GM21447 (cell line): ENCODE measurements around the gene SLF2.
"Not testable (repeated sequence)": the region's sequence is repeated elsewhere in the genome, so short reads cannot be mapped to it uniquely, and the experiment has no call there.

ENCODE experiments used
- ATAC-seq: cut with Tn5 transposase; IDR thresholded peaks from one replicate; pipeline ENCODE4 v1.9.1; 2021; ENCODE audit not compliant: unreplicated experiment

SLF2 gene

GRCh38 chr10:100879741-100880360 is 32.9 kb upstream of the SLF2 start:
- no peak for ATAC-seq

GRCh38 chr10:100881556-100882213 is 31.1 kb upstream of the SLF2 start:
- ATAC-seq: no peak

GRCh38 chr10:100882252-100882651 is 30.5 kb upstream of the SLF2 start:
- no peak for ATAC-seq

DNA sequence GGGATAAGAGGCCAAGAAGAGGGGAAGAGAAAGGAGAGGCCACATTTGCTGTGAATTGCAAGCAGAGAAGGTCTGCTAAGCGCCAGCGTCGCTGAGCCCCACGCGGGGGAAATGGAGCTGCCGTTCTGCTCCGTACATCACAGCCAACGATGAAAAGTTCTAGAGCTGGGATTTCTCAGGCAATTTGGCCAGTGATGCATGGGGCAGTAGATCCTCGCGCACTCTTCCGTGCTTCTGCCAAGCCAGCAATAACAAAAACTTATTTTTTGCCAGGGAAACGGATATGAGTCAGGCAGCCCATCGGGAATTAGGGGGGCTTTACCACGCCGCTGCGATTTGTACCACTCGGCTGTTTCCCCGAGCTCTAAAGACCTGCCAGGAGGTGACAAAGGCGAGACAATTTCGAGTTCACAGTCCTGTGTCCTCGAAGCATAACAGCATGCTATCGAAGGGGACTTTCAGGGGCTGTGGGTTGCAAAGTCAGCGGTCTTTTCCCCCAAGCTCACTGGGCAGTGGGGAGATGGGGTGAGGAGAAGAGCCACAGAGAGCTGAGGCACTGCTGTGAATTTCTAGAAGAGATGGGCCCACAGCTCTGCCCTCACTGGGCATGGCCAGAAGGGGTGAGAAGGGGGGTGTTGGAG is 30.0 kb upstream of the SLF2 start:
- no peak for ATAC-seq

- ATAC-seq: no peak
Observed at GRCh38 chr10:100883312-100883821, 29.4 kb upstream of the SLF2 start.

DNA sequence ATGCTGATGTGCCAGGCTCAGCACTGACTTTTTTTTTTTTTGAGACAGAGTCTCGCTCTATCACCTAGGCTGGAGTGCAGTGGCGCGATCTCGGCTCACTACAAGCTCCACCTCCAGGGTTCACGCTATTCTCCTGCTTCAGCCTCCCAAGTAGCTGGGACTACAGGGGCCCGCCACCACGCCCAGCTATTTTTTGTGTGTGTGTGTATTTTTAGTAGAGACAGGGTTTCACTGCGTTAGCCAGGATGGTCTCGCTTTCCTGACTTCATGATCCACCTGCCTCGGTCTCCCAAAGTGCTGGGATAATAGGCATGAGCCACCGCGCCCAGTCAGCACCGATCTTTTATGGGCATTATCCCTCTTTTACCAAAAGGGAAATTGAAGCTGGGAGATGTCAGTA is 27.2 kb upstream of the SLF2 start:
- not testable (repeated sequence) for ATAC-seq

- ATAC-seq: no peak
Observed at GRCh38 chr10:100886091-100886490, 26.7 kb upstream of the SLF2 start.

- ATAC-seq: no peak
Observed at GRCh38 chr10:100886521-100886920, 26.2 kb upstream of the SLF2 start.

DNA sequence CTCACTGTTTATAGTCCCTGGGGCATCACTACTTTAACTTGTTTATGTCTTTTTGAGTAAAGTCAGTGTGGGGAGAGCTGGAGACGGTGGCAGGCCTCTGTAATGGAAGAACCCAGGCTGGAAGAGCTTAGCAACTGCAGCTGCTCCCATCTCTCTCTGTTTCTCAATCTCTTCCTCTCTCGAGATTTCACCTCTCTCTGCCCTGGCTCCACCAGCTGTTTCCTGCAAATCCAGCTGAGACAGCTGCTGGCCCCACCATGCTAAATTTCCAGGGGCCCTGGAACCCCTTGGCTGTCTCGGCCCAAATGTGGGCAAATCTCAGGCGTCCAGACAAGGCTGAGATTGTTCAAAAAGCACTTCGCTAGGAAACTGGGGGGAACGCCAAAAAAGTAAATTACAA is 25.8 kb upstream of the SLF2 start:
- ATAC-seq: no peak

GRCh38 chr10:100887761-100888296 is 24.9 kb upstream of the SLF2 start:
- ATAC-seq: no peak

GRCh38 chr10:100888957-100889356 is 23.8 kb upstream of the SLF2 start:
- no peak for ATAC-seq

DNA sequence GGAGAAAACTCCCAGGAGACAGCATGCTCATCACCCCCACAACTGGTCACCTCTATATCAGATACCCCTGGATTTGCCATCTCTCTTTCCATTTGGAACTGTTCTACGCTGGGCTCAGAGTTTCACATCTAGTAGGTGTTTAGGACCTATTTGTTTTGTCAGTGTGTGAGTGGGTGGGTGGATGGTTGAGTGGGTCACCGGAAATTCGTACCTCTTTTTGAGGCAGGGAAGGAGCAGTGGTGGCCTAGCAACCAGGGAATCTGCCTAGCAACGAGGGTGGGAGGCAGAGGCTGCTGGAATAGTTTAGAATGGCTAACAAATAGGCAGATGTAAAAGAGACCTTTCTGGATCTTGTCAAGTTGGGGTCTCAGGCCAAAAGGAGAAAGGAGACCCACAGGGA is 23.2 kb upstream of the SLF2 start:
- ATAC-seq: no peak

GRCh38 chr10:100890141-100890672 is 22.6 kb upstream of the SLF2 start:
- no peak for ATAC-seq

DNA sequence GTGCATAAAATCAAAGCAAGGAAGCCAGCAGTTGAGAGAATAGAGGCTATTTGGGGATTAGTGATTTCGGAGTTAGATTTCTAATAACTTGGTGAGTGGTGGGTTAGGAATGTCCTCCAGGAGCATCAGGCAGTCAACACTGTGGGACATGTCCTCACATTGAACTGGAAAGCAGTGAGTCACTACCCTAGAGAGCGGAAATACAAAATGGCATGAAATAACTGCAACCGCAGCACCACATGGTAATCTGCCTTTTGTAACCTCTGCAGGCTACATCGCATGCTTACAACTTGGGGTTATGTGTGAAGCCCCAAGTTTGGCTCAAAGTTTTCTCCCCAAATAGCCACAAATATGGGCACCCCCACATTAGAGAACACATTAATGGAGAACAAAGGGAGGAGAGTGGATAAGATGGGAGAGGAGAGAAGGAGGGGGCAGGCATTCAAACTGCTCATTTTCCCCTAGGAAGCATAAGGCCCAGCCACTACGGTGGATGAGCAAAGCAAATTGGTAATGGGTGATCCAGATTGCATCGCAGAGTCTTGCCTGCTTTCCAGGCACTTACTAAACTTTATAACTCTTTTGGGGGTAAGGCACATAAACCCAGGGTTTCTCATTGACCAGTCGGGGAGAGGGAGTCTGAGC is 22.0 kb upstream of the SLF2 start:
- ATAC-seq: no peak

DNA sequence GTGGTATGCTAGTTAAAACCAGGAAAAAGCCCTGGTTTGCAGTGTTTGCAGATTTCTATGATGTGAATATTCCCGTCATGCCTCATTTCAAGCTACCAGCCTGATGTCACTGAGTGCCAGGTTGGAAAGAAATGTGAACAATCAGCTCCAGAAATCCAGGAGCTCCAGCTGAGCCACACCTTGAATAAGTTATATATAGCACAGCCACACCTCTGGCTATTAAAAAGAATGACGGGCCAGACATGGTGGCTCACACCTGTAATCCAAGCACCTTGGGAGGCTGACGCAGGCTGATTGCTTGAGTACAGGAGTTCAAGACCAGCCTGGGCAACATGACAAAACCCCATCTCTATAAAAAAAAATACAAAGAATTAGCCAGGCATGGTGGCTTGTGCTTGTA is 18.7 kb upstream of the SLF2 start:
- ATAC-seq: no peak

GRCh38 chr10:100894589-100895294 is 18.0 kb upstream of the SLF2 start:
- no peak for ATAC-seq

DNA sequence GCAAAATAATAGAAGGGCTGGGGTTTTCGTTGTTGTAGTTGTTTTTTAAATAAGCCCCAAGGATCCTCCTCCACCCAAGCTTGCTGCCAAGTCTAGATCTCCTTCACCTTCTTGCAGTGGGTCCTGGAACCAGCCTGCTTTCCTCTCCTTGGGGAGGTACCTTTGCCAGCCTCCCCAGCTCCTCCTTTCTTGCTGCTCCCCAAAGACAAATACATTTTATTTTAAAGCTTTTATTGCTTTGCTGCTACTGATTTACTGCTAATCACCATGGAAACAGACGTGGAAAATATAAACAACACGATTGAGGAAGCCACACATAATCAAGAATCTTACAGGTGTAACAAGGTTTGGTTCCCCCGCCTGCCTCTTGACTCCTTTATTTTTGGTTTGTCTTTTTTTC is 17.4 kb upstream of the SLF2 start:
- no peak for ATAC-seq

DNA sequence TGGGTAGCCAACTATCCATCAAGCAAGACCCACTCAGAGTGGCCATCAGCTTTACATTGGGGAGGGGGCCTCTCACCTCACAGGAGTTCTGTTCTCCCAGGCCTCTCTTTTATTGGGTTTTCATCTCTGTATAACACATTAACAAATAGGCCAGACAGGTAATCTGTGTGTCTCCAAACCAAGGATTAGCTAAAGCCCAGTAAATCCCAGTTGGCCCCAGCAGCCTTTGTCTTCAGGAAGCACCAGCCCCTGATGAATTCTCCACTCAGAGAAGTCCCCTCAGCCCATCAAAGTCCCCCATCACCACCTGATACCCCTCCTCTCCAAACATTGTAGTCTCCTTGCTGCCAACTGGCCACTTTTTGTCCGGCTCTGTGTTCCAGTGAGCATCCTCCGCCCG is 16.9 kb upstream of the SLF2 start:
- no peak for ATAC-seq

GRCh38 chr10:100896876-100897461 is 15.8 kb upstream of the SLF2 start:
- no peak for ATAC-seq

GRCh38 chr10:100897976-100898375 is 14.8 kb upstream of the SLF2 start:
- no peak for ATAC-seq
